ENCODE results near the gene AP5S1.
"Not testable (repeated sequence)": the region's sequence is repeated elsewhere in the genome, so short reads cannot be mapped to it uniquely, and the experiment has no call there.

Gene AP5S1

DNA sequence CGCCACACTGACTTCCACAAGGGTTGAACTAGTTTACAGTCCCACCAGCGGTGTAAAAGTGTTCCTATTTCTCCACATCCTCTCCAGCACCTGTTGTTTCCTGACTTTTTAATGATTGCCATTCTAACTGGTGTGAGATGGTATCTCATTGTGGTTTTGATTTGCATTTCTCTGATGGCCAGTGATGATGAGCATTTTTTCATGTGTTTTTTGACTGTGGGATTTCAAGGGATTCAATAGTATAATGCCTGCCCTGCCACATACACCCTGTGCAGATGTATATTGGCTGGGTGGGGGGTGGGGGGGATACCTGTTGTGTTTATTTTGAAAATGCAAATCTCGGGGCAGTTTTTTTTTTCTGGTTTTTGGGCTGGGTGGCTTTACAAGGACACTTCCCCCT lies 26.2 kb upstream of the AP5S1 start:
- not testable (repeated sequence) for DNase-seq

DNA sequence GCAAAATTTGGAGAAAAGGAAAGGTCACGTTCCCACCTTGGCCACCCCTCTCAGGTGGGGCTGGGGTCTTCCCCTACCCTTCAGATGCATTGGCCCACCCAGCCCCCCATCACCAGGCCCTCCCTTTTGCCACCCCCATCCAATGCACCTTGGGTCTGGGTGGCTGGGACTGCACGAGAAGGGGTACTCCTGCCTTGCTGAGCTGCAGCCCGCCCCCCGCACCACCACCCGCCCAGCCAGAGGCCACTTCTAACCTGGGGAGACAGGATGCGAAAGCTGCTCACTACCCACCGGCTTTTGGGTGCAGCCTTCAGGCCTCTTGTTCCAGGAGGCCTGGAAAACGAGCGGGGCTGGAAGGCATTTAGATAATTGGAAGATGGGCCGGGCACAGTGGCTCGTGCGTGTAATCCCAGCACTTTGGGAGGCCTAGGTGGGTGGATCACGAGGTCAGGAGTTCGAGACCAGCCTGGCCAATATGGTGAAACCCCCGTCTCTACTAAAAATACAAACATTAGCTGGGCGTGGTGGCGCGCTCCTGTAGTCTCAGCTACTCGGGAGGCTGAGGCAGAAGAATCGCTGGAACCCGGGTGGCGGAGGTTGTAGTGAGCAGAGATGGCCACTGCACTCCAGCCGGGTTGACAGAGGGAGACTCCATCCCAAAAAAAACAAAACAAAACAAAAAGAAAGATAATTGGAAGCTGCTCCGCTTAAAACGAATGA lies 25.5 kb upstream of the AP5S1 start:
- no peak for DNase-seq

DNA sequence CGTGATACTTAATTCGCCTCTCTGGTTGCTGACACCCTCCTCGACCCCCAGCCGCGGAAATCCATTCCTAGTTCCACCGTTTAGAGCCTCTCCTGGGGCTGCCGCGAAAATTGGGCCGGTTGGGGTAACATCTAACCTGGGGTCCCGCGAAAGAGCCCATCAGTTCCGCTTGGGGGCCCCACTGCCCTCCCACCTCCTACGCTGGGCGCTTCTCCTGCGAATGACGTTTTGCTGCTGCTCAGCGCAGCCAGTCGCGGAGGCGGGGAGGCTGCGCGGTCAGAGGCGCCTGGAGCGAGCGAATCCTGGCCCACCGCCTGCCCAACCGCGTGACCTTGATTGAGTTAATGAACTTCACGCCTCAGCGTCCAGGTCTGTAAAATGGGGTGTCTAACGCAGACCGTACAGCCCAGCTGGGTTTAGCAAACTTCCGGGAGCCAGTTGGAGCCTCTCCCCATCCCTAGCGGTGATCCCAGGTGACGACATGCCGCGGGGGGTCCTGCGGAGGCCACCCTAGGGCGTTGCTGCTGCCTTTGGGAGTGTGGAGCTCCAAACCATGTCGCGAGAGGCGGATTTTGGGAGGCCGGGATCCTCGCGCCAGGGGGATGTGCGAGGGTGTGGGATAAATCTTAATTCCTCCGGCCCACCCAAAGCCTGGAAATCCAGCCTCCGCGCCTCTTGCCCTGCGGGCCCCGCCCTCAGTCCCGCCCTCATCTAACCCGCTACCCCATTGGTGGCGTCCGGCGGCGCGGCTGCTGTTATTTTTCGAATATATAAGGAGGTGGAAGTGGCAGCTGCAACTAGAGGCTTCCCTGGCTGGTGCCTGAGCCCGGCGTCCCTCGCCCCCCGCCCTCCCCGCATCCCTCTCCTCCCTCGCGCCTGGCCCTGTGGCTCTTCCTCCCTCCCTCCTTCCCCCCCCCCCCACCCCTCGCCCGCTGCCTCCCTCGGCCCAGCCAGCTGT lies 24.6 kb upstream of the AP5S1 start, which contains the start of gene CDC25B:
Gene CDC25B (plus strand): TSS at position 800 of the 958 bp plus-strand sequence. CDS start 222 bp downstream, outside the sequence.
- DNase-seq, result peak; percentile 88

DNA sequence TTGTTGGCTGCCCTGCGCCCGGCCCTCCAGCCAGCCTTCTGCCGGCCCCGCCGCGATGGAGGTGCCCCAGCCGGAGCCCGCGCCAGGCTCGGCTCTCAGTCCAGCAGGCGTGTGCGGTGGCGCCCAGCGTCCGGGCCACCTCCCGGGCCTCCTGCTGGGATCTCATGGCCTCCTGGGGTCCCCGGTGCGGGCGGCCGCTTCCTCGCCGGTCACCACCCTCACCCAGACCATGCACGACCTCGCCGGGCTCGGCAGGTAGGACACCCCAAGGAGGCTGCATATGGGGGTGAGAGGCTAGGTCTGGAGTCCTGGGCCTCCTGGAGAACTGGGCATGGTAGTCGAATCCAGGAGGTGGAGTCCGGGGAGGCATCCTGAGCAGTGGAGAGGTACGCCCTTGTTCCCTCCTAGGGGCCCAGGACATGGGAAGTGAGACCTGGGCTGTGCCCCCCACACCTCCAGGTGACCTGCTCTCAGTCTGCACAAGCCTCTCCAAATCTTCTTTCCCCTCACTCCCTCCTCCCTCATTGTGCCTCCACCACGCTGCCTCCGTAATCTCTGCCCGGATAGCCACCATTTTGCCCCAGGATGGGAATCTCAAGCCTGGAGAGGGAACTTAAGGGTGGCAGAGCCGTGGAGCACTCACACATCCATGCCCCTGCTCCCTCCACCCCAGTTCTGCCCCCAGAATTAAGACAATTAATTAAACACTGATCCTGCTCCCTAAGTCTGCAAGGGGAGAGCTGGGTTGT lies 23.7 kb upstream of the AP5S1 start:
- DNase-seq, result no peak

DNA sequence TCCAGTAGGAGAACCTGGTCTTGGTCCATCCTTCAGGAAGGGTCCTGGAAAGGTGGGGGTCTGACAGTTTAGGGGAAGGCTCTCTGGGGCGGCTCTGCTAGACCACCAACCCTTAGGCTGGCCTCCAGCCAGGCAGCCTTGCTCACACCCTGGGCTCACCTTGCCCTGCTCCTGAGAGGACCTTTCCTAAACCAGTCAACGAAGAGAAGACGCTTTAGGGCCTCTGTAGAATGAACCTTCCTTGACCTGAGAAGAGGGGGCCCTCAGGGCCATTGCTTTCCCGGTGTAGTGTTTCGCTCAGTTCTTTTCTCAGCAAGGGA lies 23.2 kb upstream of the AP5S1 start:
- DNase-seq, result no peak

DNA sequence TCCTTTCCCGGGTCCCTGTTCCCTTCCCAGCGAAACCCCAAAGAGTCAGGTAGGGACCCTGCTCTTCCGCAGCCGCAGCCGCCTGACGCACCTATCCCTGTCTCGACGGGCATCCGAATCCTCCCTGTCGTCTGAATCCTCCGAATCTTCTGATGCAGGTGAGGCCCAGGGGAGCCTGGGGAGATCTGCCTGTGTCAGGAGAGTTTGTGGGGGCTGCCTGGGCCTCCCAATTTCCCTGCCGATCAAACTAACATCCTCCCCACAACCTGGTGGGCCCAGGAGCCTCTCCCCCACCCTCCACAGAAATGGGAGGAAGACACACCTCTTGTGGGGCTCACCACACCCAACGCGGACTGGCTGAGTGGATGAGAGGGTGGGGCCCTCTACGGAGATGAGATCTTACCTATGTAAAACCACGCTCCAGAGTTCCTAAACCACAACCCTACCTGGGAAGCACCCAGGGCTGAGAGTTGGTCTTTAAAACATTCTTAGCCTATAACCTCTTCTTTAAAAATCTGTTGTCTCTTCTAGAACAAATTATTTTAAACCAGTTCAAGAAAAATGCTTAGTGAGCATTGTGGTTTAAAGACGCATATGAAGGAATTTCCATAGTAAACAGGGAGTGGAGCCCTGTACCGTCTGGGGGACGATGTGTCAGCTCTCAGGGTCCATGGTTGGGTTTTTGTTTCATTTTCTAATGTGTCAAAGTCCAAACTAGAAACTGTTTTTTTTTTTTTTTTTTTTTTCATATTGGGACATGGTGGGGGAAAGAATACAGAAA lies 22.6 kb upstream of the AP5S1 start:
- DNase-seq, result peak; percentile 50

DNA sequence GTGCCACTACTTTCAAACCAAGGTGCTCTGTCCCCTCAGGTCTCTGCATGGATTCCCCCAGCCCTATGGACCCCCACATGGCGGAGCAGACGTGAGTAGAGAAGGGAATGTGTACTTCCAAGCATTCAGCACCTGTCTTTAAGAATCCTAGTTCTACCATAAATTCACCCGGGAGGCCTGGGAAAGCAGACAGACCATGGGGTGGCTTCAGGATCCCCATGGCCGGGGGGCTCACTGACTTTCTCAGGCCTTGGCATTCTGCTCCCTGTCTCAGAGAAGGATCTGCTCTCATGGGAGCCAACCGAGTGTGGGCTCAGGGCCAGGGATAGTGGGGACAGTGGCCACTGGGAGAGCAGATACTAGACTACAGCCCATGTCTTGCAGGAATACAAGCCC lies 22.0 kb upstream of the AP5S1 start:
- DNase-seq, result no peak

DNA sequence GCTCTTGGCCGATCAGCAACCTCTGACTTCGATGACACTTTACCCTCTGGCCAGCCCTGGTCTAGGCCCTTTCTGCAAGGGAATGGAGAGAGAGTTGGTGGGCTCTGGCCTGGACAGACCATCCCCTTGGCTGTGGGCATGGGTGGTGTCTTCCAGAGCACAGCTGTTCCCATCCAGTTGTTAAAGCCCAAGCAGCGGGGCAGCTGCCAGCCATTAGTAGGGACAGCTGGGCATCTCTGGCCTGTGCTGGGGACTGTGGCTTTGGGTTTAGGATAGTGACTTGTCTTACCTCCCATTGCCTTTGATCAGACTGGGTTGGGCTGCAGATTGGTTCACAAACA lies 21.5 kb upstream of the AP5S1 start:
- no peak for DNase-seq

DNA sequence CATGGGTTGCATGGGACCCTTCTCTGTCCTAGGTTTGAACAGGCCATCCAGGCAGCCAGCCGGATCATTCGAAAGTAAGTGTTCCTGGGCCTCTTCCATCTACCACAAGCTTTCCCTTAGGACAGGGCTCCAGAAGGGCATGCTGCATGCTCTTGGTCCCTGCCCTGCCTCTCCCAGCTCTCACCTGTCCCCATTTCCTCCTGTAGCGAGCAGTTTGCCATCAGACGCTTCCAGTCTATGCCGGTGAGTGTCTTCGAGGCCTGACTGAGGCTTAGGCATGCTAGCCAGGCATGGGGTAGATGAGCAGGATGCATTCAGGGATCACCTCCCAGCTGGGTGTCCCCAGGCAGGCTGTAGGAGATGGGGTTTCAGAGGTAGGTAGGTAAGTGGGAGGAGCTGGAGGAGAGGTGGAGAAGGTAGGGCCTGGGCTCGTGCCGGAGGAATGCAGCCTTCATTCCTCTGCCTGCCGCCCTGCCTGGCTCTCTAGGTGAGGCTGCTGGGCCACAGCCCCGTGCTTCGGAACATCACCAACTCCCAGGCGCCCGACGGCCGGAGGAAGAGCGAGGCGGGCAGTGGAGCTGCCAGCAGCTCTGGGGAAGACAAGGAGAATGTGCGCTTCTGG lies 20.0 kb upstream of the AP5S1 start:
- no peak for DNase-seq

DNA sequence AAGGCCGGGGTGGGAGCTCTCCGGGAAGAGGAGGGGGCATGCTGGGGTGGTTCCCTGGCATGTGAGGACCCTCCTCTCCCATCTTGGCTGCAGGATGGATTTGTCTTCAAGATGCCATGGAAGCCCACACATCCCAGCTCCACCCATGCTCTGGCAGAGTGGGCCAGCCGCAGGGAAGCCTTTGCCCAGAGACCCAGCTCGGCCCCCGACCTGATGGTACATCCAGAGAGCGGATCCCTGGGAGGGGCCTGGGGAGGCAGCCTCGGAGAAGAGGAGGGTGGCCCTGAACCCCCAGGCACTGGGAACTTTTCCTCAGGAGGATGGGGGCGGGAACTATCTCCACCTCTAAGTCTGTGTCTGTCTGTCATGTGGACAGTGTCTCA lies 19.5 kb upstream of the AP5S1 start:
- DNase-seq, result no peak

DNA sequence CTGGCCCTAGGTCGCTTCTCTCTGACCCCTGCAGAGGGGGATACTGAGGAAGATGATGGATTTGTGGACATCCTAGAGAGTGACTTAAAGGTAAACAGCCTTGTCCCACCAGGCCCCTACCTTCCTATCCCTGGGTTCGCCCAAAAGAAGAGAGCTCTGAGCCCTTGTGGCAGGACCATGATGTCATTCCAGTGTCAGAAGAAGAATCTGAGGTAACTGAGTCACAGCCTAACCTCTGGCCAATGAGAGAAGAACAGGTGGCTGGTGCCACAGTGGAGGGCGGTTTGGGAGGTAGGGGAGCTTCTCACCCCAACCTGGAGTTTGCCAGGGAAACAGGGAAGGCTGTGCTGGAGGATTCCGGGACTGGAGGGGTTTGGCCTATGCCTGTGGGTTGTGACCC lies 19.0 kb upstream of the AP5S1 start:
- no peak for DNase-seq

DNA sequence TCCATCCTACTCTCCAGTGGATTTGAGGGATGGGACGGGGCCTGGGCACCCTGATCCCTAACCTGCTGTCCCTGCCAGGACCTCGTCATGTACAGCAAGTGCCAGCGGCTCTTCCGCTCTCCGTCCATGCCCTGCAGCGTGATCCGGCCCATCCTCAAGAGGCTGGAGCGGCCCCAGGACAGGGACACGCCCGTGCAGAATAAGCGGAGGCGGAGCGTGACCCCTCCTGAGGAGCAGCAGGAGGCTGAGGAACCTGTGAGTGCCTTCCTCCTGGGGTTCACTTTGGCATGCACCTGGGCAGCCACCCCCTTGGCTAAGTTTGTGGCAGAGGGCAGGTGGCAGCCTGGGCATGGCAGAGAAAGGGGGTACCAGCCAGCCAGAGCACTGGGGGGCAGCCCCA lies 18.5 kb upstream of the AP5S1 start:
- DNase-seq, result no peak

DNA sequence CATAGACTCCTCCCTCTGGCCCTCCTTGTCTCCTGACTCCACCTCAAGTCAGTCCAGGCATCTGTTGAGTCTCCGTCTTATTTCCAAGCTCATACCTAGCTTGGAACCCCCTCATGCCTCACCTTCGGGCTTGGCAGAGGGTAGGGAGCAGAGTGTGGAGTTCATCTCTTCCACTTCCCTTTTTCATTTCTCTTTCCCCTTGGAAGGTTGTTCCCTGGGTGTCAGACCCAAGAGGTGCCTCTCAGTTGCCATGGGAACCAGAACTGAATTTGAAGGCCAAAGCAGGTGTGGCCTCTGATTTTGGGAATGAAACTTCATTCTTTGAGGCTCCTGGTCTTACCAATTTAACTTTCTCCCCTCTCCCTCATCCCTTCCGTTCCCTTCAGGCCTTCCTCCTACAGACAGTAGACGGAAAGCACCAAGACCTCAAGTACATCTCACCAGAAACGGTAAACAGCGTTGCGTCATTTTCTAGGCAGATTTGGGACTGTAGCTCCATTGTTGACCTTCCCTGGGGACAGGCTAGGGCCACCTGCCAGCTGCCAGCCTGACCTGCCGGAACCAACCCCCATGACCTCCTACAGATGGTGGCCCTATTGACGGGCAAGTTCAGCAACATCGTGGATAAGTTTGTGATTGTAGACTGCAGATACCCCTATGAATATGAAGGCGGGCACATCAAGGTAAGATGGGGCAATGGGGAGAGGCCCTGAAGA lies 17.7 kb upstream of the AP5S1 start:
- DNase-seq, result no peak

DNA sequence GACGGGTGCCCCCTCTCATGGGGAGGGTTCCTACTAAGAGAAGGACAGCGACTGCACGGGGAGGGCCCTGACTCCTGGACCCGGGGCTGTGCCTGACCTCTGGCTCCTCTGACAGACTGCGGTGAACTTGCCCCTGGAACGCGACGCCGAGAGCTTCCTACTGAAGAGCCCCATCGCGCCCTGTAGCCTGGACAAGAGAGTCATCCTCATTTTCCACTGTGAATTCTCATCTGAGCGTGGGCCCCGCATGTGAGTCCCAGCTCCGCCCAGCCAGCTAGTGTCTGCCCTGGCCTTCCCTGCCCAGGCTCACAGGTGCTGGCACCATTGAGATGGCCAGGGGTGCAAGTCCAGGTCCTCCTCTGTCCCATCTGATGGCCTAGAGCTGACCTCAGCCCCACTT lies 17.1 kb upstream of the AP5S1 start:
- no peak for DNase-seq

DNA sequence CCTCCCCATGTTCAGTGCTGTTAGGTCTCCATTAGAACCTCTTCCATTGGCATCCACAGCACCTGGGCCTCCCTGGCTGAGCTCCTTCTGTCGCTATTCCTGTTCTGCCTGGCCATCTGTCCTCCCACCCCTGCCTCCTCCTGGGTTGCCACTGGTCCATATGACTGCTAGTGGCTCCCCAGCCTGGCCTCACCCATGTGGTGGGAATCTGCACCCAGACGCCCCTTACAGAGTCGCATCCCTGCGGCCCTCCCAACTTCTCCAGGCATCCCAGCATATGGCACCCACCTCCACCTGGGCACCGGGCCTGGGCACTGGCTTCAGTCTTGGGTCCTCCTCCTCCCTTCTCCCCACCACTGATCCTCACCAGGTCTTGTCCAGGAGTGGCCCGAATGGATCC lies 16.5 kb upstream of the AP5S1 start:
- DNase-seq, result no peak

DNA sequence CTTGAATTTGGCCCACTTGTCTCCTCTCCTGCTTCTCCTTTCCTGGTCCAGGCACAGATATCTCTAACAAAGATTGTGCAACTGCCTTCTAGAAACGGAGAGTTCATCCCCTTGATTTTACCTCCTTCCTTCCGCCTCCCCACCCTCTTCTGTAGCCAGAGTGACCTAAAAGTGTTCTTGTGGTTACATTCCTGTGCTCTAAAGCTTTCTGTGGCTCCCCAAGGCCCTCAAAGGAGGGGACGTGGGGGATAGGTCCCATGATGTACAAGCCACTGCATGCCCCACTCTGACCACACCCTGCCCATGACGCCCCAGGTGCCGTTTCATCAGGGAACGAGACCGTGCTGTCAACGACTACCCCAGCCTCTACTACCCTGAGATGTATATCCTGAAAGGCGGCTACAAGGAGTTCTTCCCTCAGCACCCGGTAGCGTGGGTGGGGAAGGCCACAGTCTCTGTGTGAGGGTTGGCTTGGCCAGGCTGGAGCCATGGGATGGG lies 16.0 kb upstream of the AP5S1 start:
- no peak for DNase-seq

DNA sequence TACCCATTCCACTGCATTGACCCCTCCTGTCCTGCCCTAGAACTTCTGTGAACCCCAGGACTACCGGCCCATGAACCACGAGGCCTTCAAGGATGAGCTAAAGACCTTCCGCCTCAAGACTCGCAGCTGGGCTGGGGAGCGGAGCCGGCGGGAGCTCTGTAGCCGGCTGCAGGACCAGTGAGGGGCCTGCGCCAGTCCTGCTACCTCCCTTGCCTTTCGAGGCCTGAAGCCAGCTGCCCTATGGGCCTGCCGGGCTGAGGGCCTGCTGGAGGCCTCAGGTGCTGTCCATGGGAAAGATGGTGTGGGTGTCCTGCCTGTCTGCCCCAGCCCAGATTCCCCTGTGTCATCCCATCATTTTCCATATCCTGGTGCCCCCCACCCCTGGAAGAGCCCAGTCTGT lies 15.6 kb upstream of the AP5S1 start:
- no peak for DNase-seq

DNA sequence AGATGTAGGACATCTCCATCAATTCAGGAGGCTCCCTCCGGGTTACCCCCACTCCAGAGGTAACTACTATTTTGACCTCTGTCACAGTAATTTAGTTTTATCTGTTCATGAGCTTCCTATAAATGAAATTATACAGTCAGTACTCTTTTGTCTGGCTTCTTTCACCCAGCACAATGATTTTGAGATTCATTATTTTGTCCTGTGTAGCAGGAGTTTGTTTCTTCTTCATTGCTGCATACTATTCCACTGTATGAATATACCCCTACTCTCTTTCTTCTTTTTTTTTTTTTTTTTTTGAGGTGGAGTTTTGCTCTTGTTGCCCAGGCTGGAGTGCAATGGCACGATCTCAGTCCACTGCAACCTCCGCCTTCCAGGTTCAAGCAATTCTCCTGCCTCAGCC lies 11.8 kb upstream of the AP5S1 start:
- DNase-seq, result no peak

DNA sequence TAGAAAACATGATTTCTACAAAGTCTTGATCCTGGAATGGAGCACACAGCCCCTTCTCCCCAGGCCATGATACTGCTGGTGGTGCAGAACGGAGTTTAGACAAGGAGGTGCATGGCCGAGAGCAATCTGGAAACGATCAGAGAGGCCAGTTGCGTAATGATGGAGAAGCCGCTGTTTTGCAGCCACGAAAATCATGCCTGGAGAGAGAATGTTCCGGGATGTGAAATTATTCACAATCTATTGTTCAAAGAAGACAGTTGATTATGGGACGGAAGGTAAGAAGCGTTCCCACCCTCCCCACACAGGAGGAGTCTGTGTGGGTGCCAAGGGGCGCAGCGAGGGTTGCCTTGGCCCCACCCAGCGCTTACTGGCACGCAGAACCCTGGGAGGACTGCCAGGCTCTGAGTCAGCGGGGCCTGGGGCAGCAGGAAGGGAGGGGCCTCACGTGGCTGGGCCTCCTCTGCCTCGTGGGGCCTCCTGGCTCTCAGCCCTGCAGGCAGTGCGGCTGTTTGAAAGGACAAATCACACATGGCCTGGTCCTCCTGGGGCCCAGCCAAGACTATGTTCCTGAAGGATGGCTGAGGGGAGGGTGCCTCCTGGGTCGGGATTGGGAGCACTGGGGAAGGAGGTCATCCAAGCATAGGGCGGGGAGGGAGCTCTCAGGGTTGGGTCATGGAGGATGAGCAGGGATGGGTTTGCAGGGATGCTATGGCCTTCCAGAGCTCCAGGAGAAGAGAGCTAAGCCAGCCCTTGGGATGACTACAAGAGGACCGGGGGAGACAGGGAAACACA lies 8.7 kb upstream of the AP5S1 start:
- DNase-seq, result peak; percentile 96

DNA sequence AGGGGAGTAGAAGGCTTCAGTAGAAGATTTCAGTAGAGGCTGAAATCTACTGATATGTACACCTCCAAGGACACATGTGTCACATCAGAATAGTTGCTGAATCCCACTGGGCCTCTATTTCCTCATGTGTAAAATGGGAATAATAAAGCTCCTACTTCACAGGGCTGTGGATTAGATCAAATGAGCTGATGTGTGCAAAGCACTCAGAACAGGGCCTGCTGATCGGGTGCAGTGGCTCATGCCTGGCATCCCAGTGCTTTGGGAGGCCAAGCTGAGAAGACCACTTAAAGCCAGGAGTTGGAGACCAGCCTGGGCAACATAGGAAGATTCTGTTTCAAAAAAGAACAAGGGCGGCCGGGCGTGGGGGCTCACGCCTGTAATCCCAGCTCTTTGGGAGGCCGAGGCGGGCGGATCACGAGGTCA lies 8.1 kb upstream of the AP5S1 start:
- DNase-seq, result no peak
